Ishikawa (cell line): ENCODE data around the gene DUSP7.

Experiments
- EGR1 ChIP-seq: IDR thresholded peaks from 2 replicates; pipeline ENCODE4 v1.6.1; 2012
- EP300 ChIP-seq: IDR thresholded peaks from 2 replicates; pipeline ENCODE4 v1.6.1; 2012; ENCODE audit warnings: borderline replicate concordance
- FOXM1 ChIP-seq: IDR thresholded peaks from 2 replicates; pipeline ENCODE4 v1.6.1; 2012; ENCODE audit warnings: low read depth, borderline replicate concordance
- MAX ChIP-seq: IDR thresholded peaks from 2 replicates; pipeline ENCODE4 v1.6.1; 2012
- NFIC ChIP-seq: IDR thresholded peaks from 2 replicates; pipeline ENCODE4 v1.6.1; 2012
- RAD21 ChIP-seq: IDR thresholded peaks from 2 replicates; pipeline ENCODE4 v1.6.1; 2012; ENCODE audit warnings: low read depth
- REST ChIP-seq: IDR thresholded peaks from 2 replicates; pipeline ENCODE4 v1.6.1; 2012; ENCODE audit warnings: low read depth, mild to moderate bottlenecking
- TAF1 ChIP-seq: IDR thresholded peaks from 2 replicates; pipeline ENCODE4 v1.6.1; 2012; ENCODE audit warnings: low read depth, mild to moderate bottlenecking
- TCF12 ChIP-seq: IDR thresholded peaks from 2 replicates; pipeline ENCODE4 v1.6.1; 2012; ENCODE audit warnings: low read depth

- TF ChIP-seq TCF12 (no peak), TAF1 (no peak), REST (no peak), MAX (no peak), EGR1 (no peak), RAD21 (no peak), FOXM1 (no peak), NFIC (no peak), EP300 (no peak)
These were observed 16.1 kb upstream of the DUSP7 start for GRCh38 chr3:52072471-52072870.
